H1 (cell line): ENCODE results near the gene ZNF121. TPM values are rescaled to one million over a fixed set of nuclear protein-coding genes. Genes with fewer than 3 reads are reported as not detected.
A peak's percentile ranks its signal among the peaks of the same experiment; 100 is the strongest.

Experiments used
- CTCF ChIA-PET: fragments of 300-600 bp; sonication (Branson Sonifier 250); formaldehyde crosslinking; loops from one replicate; lab custom pipeline; 2021; ENCODE audit not compliant: partially characterized antibody; lab: Charles Lee
- POLR2A ChIA-PET: fragments of 300-600 bp; sonication (Branson Sonifier 250); formaldehyde crosslinking; loops from one replicate; lab custom pipeline; 2021; ENCODE audit warnings: inconsistent platforms; ENCODE audit not compliant: partially characterized antibody; lab: Charles Lee
- DNase-seq, 2 experiments: peaks; one replicate each; pipeline versions ENCODE4 v3.0.0 to v3.0.0-alpha.2; 2010 to 2022; ENCODE audit warnings: low spot score in 2 of 2, low read depth in 1 of 2, mixed read lengths in 1 of 2
- FAIRE-seq: peaks from 2 replicates; lab custom pipeline; 2011; peaks lifted over from hg19 to GRCh38; lab: Jason Lieb, UNC
- H2AFZ ChIP-seq: 2 replicates; pipeline ENCODE4 v1.8.1; 2012; ENCODE audit warnings: low read length, inconsistent platforms
- H2AK5ac ChIP-seq: 2 replicates; pipeline ENCODE4 v1.6.1; 2013; ENCODE audit warnings: low read depth, low read length
- H2BK120ac ChIP-seq: replicated peaks from 2 replicates; pipeline ENCODE3; 2013; ENCODE audit warnings: low read depth, low read length, inconsistent platforms
- H2BK12ac ChIP-seq: 2 replicates; pipeline ENCODE4 v1.6.1; 2013; ENCODE audit warnings: low read depth, low read length
- H2BK15ac ChIP-seq: 2 replicates; pipeline ENCODE4 v1.6.1; 2013; ENCODE audit warnings: low read length
- H2BK20ac ChIP-seq: 2 replicates; pipeline ENCODE4 v1.6.1; 2013; ENCODE audit warnings: low read length
- H2BK5ac ChIP-seq: 2 replicates; pipeline ENCODE4 v1.6.1; 2013; ENCODE audit warnings: low read depth, low read length
- H3K14ac ChIP-seq: 2 replicates; pipeline ENCODE4 v1.6.1; 2013; ENCODE audit warnings: inconsistent platforms; ENCODE audit not compliant: insufficient read length
- H3K18ac ChIP-seq: 2 replicates; pipeline ENCODE4 v1.6.1; 2013; ENCODE audit warnings: low read length; ENCODE audit errors: extremely low read depth
- H3K23ac ChIP-seq: 2 replicates; pipeline ENCODE4 v1.6.1; 2013; ENCODE audit warnings: inconsistent platforms; ENCODE audit not compliant: insufficient read length
- H3K23me2 ChIP-seq: 2 replicates; pipeline ENCODE4 v1.6.1; 2013; ENCODE audit warnings: low read depth, low read length
- H3K27ac ChIP-seq: 2 replicates; pipeline ENCODE4 v1.6.1; 2011; ENCODE audit warnings: low read depth, low read length, inconsistent platforms
- H3K27me3 ChIP-seq, 4 experiments: replicated peaks in 1 of 4; 1 replicate in 1 of 4; 2 replicates in 3 of 4; pipeline versions ENCODE4 v1.6.1 to v1.8.1; 2011 to 2013; ENCODE audit warnings: low read length in 3 of 4, mild to moderate bottlenecking in 3 of 4, inconsistent platforms in 2 of 4, mixed read lengths in 2 of 4, moderate library complexity in 1 of 4; ENCODE audit not compliant: control insufficient read depth in 3 of 4, insufficient read depth in 3 of 4; ENCODE audit errors: extremely low read depth in 1 of 4
- H3K36me3 ChIP-seq, 4 experiments: 2 replicates each; pipeline versions ENCODE4 v1.6.1 to v1.8.1; 2011 to 2013; ENCODE audit warnings: mild to moderate bottlenecking in 4 of 4, low read length in 3 of 4, moderate library complexity in 2 of 4, control low read depth in 1 of 4, inconsistent platforms in 1 of 4; ENCODE audit not compliant: insufficient read depth in 4 of 4, control insufficient read depth in 2 of 4
- H3K4ac ChIP-seq: replicated peaks from 2 replicates; pipeline ENCODE3; 2013; ENCODE audit warnings: low read length, low read depth, mixed read lengths, inconsistent platforms; ENCODE audit not compliant: insufficient read length
- H3K4me1 ChIP-seq, 4 experiments: replicated peaks in 1 of 4; 1 replicate in 1 of 4; 2 replicates in 3 of 4; pipeline versions ENCODE4 v1.6.1 to v1.8.1; 2011 to 2013; ENCODE audit warnings: low read length in 3 of 4, inconsistent platforms in 2 of 4, mixed read lengths in 1 of 4; ENCODE audit not compliant: insufficient read depth in 4 of 4, control insufficient read depth in 3 of 4
- H3K4me2 ChIP-seq, 2 experiments: 2 replicates each; pipeline versions ENCODE4 v1.6.1 to v1.8.1; 2011 to 2013; ENCODE audit warnings: low read depth in 2 of 2, low read length in 2 of 2, control low read depth in 1 of 2, inconsistent platforms in 1 of 2, mild to moderate bottlenecking in 1 of 2; ENCODE audit not compliant: insufficient read depth in 1 of 2
- H3K4me3 ChIP-seq, 4 experiments: fragments of 200-600, 300-600 bp in 1 of 4; sonication (generic), shearing (Covaris generic), sonication (Bioruptor Twin) in 1 of 4; 2 replicates each; pipeline versions ENCODE4 v1.5.1 to v1.8.1; 2011 to 2016; ENCODE audit warnings: low read length in 4 of 4, low read depth in 3 of 4, control low read depth in 2 of 4, inconsistent platforms in 2 of 4, mild to moderate bottlenecking in 2 of 4, mixed read lengths in 1 of 4, moderate library complexity in 1 of 4; ENCODE audit not compliant: insufficient read depth in 2 of 4; ENCODE audit errors: extremely low read depth in 1 of 4
- H3K56ac ChIP-seq: replicated peaks from 2 replicates; pipeline ENCODE3; 2013; ENCODE audit warnings: low read depth, mild to moderate bottlenecking, mixed read lengths, low read length, inconsistent platforms; ENCODE audit not compliant: insufficient read length
- H3K79me1 ChIP-seq: 2 replicates; pipeline ENCODE4 v1.6.1; 2013; ENCODE audit warnings: low read depth, low read length, control low read depth
- H3K79me2 ChIP-seq, 2 experiments: 2 replicates each; pipeline versions ENCODE4 v1.6.1 to v1.8.1; 2012 to 2013; ENCODE audit warnings: low read length in 2 of 2, mild to moderate bottlenecking in 2 of 2, inconsistent platforms in 1 of 2; ENCODE audit not compliant: insufficient read depth in 2 of 2, control insufficient read depth in 1 of 2
- H3K9ac ChIP-seq, 4 experiments: replicated peaks in 1 of 4; 1 replicate in 1 of 4; 2 replicates in 3 of 4; pipeline versions ENCODE4 v1.6.1 to v1.8.1; 2011 to 2013; ENCODE audit warnings: low read depth in 3 of 4, low read length in 3 of 4, control low read depth in 2 of 4, mild to moderate bottlenecking in 2 of 4, moderate library complexity in 2 of 4, inconsistent platforms in 1 of 4; ENCODE audit errors: extremely low read depth in 1 of 4
- H3K9me3 ChIP-seq, 2 experiments: 2 replicates each; pipeline versions ENCODE4 v1.6.1 to v1.8.1; 2012 to 2013; ENCODE audit warnings: mild to moderate bottlenecking in 2 of 2, moderate library complexity in 2 of 2, control low read depth in 1 of 2, inconsistent platforms in 1 of 2, low read depth in 1 of 2, low read length in 1 of 2, mixed read lengths in 1 of 2; ENCODE audit not compliant: insufficient read depth in 2 of 2
- H4K20me1 ChIP-seq, 2 experiments: replicated peaks in 1 of 2; 2 replicates each; pipeline versions ENCODE3 to v1.8.1; 2011 to 2013; ENCODE audit warnings: inconsistent platforms in 2 of 2, low read length in 2 of 2, mild to moderate bottlenecking in 1 of 2; ENCODE audit not compliant: insufficient read depth in 2 of 2, control insufficient read depth in 1 of 2
- H4K5ac ChIP-seq: 2 replicates; pipeline ENCODE4 v1.6.1; 2013; ENCODE audit warnings: low read length, low read depth, mixed read lengths, inconsistent platforms; ENCODE audit not compliant: insufficient read length
- H4K8ac ChIP-seq: 2 replicates; pipeline ENCODE4 v1.8.0; 2013; ENCODE audit warnings: mild to moderate bottlenecking, moderate library complexity, low read length, inconsistent platforms; ENCODE audit not compliant: insufficient read depth; ENCODE audit errors: extremely low read depth
- H4K91ac ChIP-seq: replicated peaks from 2 replicates; pipeline ENCODE3; 2013; ENCODE audit warnings: low read length, mixed read lengths, inconsistent platforms; ENCODE audit not compliant: insufficient read length
- BCL11A ChIP-seq, 2 experiments: IDR thresholded peaks; one replicate each; pipeline ENCODE4 v1.6.1; 2011; ENCODE audit warnings: low read depth in 2 of 2, low read length in 2 of 2, mild to moderate bottlenecking in 2 of 2
- ZNF274 ChIP-seq: IDR thresholded peaks from 2 replicates; pipeline ENCODE4 v1.7.0; 2012; ENCODE audit warnings: low read length, borderline replicate concordance; ENCODE audit errors: extremely low read depth
- WGBS, 2 experiments: shearing (Covaris generic) in 1 of 2; methylation state at CpG; one replicate each; pipeline versions ENCODE4 v1.1.6 to v1.1.7; 2013 to 2015; ENCODE audit warnings: low lambda C conversion rate in 2 of 2, mixed read lengths in 2 of 2, inconsistent platforms in 1 of 2, low coverage in 1 of 2, missing lambda C conversion rate in 1 of 2; ENCODE audit not compliant: insufficient replicate concordance in 2 of 2, insufficient coverage in 1 of 2, insufficient read length in 1 of 2; ENCODE audit errors: extremely low coverage in 1 of 2, missing lambda C conversion rate in 1 of 2; 5-methylcytosine and 5-hydroxymethylcytosine counted together
- polyA plus RNA-seq, 7 experiments: library from polyadenylated mRNA; depleted of rRNA in 3 of 7; stranded (reverse) in 5 of 7; unstranded in 2 of 7; fragments of >200 nt in 5 of 7; fragments of 200-250 nt in 2 of 7; gene quantifications; 1 replicate in 5 of 7; 2 replicates in 1 of 7; 4 replicates in 1 of 7; pipeline versions ENCODE4 v1.2.1 to v1.2.3, GENCODE V29; 2011 to 2013; ENCODE audit warnings: missing spikeins in 2 of 7, mixed read lengths in 2 of 7
- total RNA-seq: library from RNA; stranded (reverse); fragmentation: NEBNext Ultra II Directional; extraction: Animal tissue kit (Norgen Biotek cat#: 25700); gene quantifications from 2 replicates; pipeline ENCODE4 v1.2.1, GENCODE V29; 2021

ZNF121 gene
- total and polyA plus RNA-seq, 2 of the 8 experiments (the other 6 are each of a cell fraction or from before 2014, with no cell fraction given): 22.2 to 220 TPM

- H3K4me1 ChIP-seq: no peaks in the 10 kb centered on the region
- H4K8ac ChIP-seq: no peak overlapping the region
- no peak overlapping the region for H2BK12ac ChIP-seq
- no peaks in the 10 kb centered on the region for H4K20me1 ChIP-seq
- TF ChIP-seq ZNF274 (peak; percentile 40; the same call in 1 of the 2 replicates), BCL11A (IDR thresholded peaks at IDR 0.05; ENCODE audit: low read depth in 2 of 2, low read length in 2 of 2) (no peak)
- H2BK15ac ChIP-seq: no peak overlapping the region
- no peak overlapping the region for H3K4me3 ChIP-seq
- H2AFZ ChIP-seq: no peak overlapping the region
- no peaks in the 10 kb centered on the region for H3K79me2 ChIP-seq
- H3K23me2 ChIP-seq: no peaks in the 10 kb centered on the region
- ChIA-PET CTCF (no interaction called here), POLR2A (interaction anchor here (2.1 kb wide), 1 partner anchor 12 kb away, joined by 10 read pairs; no protein-coding TSS in a partner anchor)
- no peak overlapping the region for H4K91ac ChIP-seq
- H3K9me3 ChIP-seq: peaks cover 26 to 28% of the 10 kb centered on the region in 2 experiments
- H3K27ac ChIP-seq: no peak overlapping the region
- no peak overlapping the region for H3K4ac ChIP-seq
- no peak overlapping the region for H3K14ac ChIP-seq
- FAIRE-seq: no peak
- no peak overlapping the region for H4K5ac ChIP-seq
- WGBS, 2 experiments: 89% methylated on average over 2 of the region's 2 CpGs; no CpG with 5 or more reads in 1 of the 2 experiments
- H2AK5ac ChIP-seq: no peak overlapping the region
- H3K79me1 ChIP-seq: no peaks in the 10 kb centered on the region
- H3K27me3 ChIP-seq: no peaks in the 10 kb centered on the region; a peak in 1 of 7 replicates
- H3K23ac ChIP-seq: no peak overlapping the region
- no peak overlapping the region for H3K56ac ChIP-seq
- H3K36me3 ChIP-seq: peaks cover 42 to 76% (median 65%) of the 10 kb centered on the region in 4 experiments
- H2BK5ac ChIP-seq: no peak overlapping the region
- no peak overlapping the region for H2BK20ac ChIP-seq
- DNase-seq: no peak
- H2BK120ac ChIP-seq: no peak overlapping the region
- no peak overlapping the region for H3K18ac ChIP-seq
- no peak overlapping the region for H3K9ac ChIP-seq
- H3K4me2 ChIP-seq: no peak overlapping the region
Observed at GRCh38 chr19:9610484-9611113, 26.3 kb upstream of the ZNF121 start.
